NCI-H774 (cell line): ENCODE data around the gene VPS54.
"Not testable (repeated sequence)": the region's sequence is repeated elsewhere in the genome, so short reads cannot be mapped to it uniquely, and the experiment has no call there.

ENCODE experiments used
- DNase-seq: peaks from one replicate; lab custom pipeline; 2025; lab: John Stamatoyannopoulos, UW

VPS54 gene

GRCh38 chr2:63870679-63871078, 148.5 kb downstream of the VPS54 start:
- no peak for DNase-seq

- no peak for DNase-seq
These were observed 153.1 kb downstream of the VPS54 start for GRCh38 chr2:63866009-63866709.

- DNase-seq, result no peak
These were observed 153.9 kb downstream of the VPS54 start for GRCh38 chr2:63865159-63865799.

GRCh38 chr2:63863707-63864106, 155.5 kb downstream of the VPS54 start:
- DNase-seq, result no peak

- no peak for DNase-seq
These were observed 156.4 kb downstream of the VPS54 start for GRCh38 chr2:63862806-63863205.

GRCh38 chr2:63861220-63861822, 157.9 kb downstream of the VPS54 start:
- DNase-seq, result no peak

GRCh38 chr2:63858291-63858690, 160.9 kb downstream of the VPS54 start:
- DNase-seq, result no peak

GRCh38 chr2:63856303-63856603, 163.0 kb downstream of the VPS54 start:
- DNase-seq, result no peak

GRCh38 chr2:63855418-63856302, 163.6 kb downstream of the VPS54 start:
- DNase-seq, result no peak

GRCh38 chr2:63853527-63854310, 165.5 kb downstream of the VPS54 start:
- DNase-seq, result no peak

GRCh38 chr2:63851691-63852311, 167.4 kb downstream of the VPS54 start:
- no peak for DNase-seq

GRCh38 chr2:63850649-63851048, 168.6 kb downstream of the VPS54 start:
- no peak for DNase-seq

GRCh38 chr2:63850204-63850571, 169.0 kb downstream of the VPS54 start:
- no peak for DNase-seq

GRCh38 chr2:63849381-63850203, 169.6 kb downstream of the VPS54 start:
- no peak for DNase-seq

GRCh38 chr2:63847571-63847970, 171.7 kb downstream of the VPS54 start:
- DNase-seq, result not testable (repeated sequence)

- DNase-seq, result no peak
These were observed 172.7 kb downstream of the VPS54 start for GRCh38 chr2:63846487-63846886.

GRCh38 chr2:63845866-63846265, 173.4 kb downstream of the VPS54 start:
- DNase-seq, result no peak

- no peak for DNase-seq
These were observed 174.6 kb downstream of the VPS54 start for GRCh38 chr2:63844616-63845015.

GRCh38 chr2:63843791-63844190, 175.4 kb downstream of the VPS54 start:
- DNase-seq, result no peak

GRCh38 chr2:63843093-63843492, 176.1 kb downstream of the VPS54 start:
- DNase-seq, result no peak
